ENCODE data around the gene PPT1. TPM values are rescaled to one million over a fixed set of nuclear protein-coding genes. Genes with fewer than 3 reads are reported as not detected.

Gene PPT1
- total and polyA plus RNA-seq, 2 of the 13 experiments (the other 11 are each of a cell fraction or from before 2014, with no cell fraction given) = 129 TPM

GRCh38 chr1:40040511-40041465, 56.3 kb downstream of the PPT1 start, which contains the start of gene CAP1 (continued):
- TF ChIP-seq, protein P1, sequence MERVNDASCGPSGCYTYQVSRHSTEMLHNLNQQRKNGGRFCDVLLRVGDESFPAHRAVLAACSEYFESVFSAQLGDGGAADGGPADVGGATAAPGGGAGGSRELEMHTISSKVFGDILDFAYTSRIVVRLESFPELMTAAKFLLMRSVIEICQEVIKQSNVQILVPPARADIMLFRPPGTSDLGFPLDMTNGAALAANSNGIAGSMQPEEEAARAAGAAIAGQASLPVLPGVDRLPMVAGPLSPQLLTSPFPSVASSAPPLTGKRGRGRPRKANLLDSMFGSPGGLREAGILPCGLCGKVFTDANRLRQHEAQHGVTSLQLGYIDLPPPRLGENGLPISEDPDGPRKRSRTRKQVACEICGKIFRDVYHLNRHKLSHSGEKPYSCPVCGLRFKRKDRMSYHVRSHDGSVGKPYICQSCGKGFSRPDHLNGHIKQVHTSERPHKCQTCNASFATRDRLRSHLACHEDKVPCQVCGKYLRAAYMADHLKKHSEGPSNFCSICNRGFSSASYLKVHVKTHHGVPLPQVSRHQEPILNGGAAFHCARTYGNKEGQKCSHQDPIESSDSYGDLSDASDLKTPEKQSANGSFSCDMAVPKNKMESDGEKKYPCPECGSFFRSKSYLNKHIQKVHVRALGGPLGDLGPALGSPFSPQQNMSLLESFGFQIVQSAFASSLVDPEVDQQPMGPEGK (CRISPR knock-in tag; IDR thresholded peaks at IDR 0.05) = peak; percentile 94
- TF ChIP-seq ZFP62 (CRISPR knock-in tag; IDR thresholded peaks at IDR 0.05) (no peak), TEAD3 (CRISPR knock-in tag; optimal IDR thresholded peaks at IDR 0.05; ENCODE audit: borderline replicate concordance) (no peak), FOXJ3 (CRISPR knock-in tag; IDR thresholded peaks at IDR 0.05; ENCODE audit: borderline replicate concordance) (no peak), ZNF556 (CRISPR knock-in tag; IDR thresholded peaks at IDR 0.05; ENCODE audit: borderline replicate concordance) (peak; percentile 79; the same call in 1 of the 2 replicates), ZNF644 (CRISPR knock-in tag; IDR thresholded peaks at IDR 0.05; ENCODE audit: low read depth) (no peak), ZNF205 (CRISPR knock-in tag; IDR thresholded peaks at IDR 0.05) (no peak), ZNF382 (CRISPR knock-in tag; IDR thresholded peaks at IDR 0.05; ENCODE audit: borderline replicate concordance) (no peak), E2F1 (CRISPR knock-in tag; IDR thresholded peaks at IDR 0.05) (peak; percentile 14; the same call in 1 of the 2 replicates), ZNF10 (CRISPR knock-in tag; IDR thresholded peaks at IDR 0.05; ENCODE audit: borderline replicate concordance, low read depth) (no peak), RXRB (CRISPR knock-in tag; IDR thresholded peaks at IDR 0.05; ENCODE audit: borderline replicate concordance) (no peak), HHEX (CRISPR knock-in tag; IDR thresholded peaks at IDR 0.05) (no peak), ZNF672 (CRISPR knock-in tag; IDR thresholded peaks at IDR 0.05) (no peak), LCORL (IDR thresholded peaks at IDR 0.05) (no peak), LCORL (CRISPR knock-in tag; IDR thresholded peaks at IDR 0.05) (0 out of 2 replicates have a peak, but pooled peaks have one; percentile 47), PHB2 (IDR thresholded peaks at IDR 0.05; ENCODE audit: partially characterized antibody) (no peak), ZC3H13 (CRISPR knock-in tag; IDR thresholded peaks at IDR 0.05) (no peak), KLF6 (CRISPR knock-in tag; IDR thresholded peaks at IDR 0.05) (0 out of 2 replicates have a peak, but pooled peaks have one; percentile 11), MNT (IDR thresholded peaks at IDR 0.05) (peak; percentile 67)
- TF ChIP-seq, protein P2, sequence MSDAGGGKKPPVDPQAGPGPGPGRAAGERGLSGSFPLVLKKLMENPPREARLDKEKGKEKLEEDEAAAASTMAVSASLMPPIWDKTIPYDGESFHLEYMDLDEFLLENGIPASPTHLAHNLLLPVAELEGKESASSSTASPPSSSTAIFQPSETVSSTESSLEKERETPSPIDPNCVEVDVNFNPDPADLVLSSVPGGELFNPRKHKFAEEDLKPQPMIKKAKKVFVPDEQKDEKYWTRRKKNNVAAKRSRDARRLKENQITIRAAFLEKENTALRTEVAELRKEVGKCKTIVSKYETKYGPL (CRISPR knock-in tag; IDR thresholded peaks at IDR 0.05) = no peak
- TF ChIP-seq, protein P3, sequence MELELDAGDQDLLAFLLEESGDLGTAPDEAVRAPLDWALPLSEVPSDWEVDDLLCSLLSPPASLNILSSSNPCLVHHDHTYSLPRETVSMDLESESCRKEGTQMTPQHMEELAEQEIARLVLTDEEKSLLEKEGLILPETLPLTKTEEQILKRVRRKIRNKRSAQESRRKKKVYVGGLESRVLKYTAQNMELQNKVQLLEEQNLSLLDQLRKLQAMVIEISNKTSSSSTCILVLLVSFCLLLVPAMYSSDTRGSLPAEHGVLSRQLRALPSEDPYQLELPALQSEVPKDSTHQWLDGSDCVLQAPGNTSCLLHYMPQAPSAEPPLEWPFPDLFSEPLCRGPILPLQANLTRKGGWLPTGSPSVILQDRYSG (CRISPR knock-in tag; IDR thresholded peaks at IDR 0.05) = no peak
- TF ChIP-seq, protein P4, sequence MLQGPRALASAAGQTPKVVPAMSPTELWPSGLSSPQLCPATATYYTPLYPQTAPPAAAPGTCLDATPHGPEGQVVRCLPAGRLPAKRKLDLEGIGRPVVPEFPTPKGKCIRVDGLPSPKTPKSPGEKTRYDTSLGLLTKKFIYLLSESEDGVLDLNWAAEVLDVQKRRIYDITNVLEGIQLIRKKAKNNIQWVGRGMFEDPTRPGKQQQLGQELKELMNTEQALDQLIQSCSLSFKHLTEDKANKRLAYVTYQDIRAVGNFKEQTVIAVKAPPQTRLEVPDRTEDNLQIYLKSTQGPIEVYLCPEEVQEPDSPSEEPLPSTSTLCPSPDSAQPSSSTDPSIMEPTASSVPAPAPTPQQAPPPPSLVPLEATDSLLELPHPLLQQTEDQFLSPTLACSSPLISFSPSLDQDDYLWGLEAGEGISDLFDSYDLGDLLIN (CRISPR knock-in tag; IDR thresholded peaks at IDR 0.05; ENCODE audit: borderline replicate concordance) = no peak
